HG02759 (cell line): ENCODE measurements around the gene DPYD.

Source experiments
- ATAC-seq: cut with Tn5 transposase; IDR thresholded peaks from one replicate; pipeline ENCODE4 v1.9.1; 2021; ENCODE audit warnings: mild to moderate bottlenecking, moderate library complexity; ENCODE audit not compliant: unreplicated experiment

DPYD gene

DNA sequence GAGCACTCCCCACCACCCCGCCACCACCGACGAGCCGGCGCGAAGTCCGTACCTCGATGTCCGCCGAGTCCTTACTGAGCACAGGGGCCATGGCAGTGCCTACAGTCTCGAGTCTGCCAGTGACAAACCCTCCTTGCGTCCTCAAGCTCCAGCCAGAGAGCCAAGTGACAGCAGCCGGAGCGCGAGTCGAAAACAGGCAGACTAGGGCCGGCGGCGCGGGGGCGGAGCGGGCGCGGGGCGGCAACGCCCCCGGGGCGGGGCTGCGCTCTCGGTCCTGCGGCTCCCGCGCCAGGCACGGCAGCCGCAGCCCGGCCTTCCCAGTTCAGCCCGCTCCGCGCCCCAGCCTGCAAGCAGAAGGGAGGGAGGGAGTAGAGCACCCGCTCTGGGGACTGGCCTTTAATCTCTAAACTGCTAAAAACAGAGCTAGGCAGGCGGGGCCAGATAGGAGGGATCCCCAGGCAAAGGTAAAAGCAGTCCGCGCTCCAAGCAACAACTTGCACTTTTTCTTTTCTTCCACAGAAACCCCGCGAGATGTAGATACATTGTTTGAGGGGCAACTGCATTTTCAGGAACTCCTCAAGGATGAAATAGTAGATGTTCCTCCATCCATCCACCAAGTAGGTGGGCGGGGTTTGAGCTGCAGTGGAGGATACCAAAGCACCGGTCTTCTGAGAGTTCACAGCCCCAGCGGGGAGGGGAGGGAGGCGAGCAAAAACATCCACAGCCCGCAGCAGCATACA, at the start of gene DPYD:
Gene DPYD, minus strand, starts transcription at position 203 of the 740 bp plus-strand sequence. Its CDS starts 112 bp downstream, at position 91.
- ATAC-seq: peak; percentile 93

DNA sequence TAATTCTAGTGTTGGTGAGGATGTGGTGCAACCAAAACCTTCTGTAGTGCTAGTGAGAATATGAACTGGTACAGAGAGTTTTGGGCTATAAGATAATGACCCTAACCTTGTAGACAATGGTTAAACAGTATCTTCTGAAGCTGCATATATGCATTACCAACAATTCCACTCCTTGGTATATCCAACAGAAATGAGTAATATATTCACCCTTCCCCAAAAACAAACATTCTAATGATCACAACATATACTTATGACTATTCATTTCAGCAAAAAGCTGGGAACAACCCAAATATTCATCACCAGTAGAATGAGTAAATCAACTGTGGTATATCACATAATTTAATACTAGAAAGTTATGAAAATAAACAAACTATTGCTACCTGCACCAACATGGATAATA, 39.6 kb upstream of the DPYD start:
- no peak for ATAC-seq

GRCh38 chr1:97947695-97948094, 26.9 kb upstream of the DPYD start:
- ATAC-seq: no peak

DNA sequence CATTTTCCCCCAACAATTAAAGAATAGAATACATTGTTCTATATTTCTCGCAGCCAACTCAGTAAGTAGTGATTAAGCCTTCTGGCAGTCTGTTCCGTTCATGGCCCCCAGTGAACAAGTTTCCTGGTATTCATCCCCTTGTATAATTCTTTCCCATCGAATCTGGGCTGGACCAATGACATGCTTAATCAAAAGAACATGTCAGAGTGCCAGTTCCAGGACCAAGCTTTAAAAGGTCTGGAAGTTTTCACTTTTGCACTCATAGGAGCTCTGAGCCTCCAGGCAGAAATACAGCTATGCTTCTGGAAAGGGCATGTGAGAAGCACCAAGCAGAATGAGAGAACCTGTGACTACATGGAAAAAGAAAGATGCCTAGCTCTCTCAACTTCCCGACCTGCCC, 22.5 kb upstream of the DPYD start:
- ATAC-seq: no peak

- no peak for ATAC-seq
These were observed 21.6 kb upstream of the DPYD start for GRCh38 chr1:97942161-97943123.

- no peak for ATAC-seq
These were observed 17.4 kb upstream of the DPYD start for GRCh38 chr1:97938285-97938642.

DNA sequence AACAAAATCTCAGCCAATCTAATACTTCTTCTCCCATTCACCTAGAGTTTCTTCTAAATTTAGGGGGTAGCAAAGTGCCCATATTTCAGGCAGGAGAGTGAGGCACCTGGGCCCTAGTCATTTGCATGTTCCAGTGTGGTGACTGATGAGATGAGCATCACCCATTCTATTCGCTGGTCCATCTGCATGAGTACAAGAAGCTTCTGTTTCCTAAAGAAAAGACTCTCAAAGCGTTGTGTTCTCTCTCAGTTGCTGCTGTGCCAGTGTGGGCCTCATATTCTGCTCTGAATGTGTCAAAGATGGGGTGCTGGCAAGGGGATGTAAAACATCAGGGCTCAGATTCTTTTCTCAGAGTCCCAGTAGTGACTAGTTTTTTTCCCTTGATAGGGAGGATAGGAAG, 16.1 kb upstream of the DPYD start:
- no peak for ATAC-seq

DNA sequence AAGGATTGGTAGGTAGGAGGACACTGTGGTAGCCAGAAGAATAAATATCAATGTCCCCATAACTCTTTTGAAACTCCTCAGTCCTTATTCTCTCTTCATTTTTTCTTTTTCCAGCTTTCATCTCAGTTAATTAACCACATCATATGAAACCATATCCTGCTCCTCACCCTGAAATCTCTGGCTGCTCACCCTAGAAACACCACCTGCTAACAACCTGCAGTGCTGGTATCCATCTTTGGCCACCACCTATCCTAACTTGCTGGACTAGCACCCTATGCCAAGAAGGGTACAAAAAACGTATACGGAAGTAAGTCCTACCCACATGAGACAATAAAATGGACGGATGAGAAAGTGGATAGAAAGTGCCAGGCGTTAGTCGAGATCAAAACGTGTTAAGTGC, 13.7 kb upstream of the DPYD start:
- no peak for ATAC-seq

GRCh38 chr1:97929874-97930851, 9.3 kb upstream of the DPYD start:
- ATAC-seq: no peak

- no peak for ATAC-seq
These were observed 5.3 kb upstream of the DPYD start for GRCh38 chr1:97926017-97926708.

GRCh38 chr1:97925151-97925550, 4.3 kb upstream of the DPYD start:
- ATAC-seq: no peak

DNA sequence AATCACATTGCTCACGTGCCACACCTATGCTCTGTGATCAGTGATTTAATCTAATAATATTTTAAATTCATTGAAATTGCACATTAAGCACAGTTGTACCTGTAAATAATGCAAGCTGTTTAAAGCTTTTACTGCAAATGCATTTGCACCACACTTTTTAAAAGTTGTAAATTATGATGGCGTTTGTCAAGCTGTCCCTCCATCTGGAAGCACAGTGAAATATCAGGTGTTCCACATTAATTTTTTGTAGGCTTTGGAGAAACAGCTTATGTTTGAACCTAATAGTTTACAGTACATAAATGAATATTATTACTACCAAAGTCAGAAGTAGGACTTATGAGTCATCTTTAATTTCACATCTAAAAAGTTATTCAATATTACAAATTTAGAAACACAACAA, 3.0 kb upstream of the DPYD start:
- no peak for ATAC-seq

DNA sequence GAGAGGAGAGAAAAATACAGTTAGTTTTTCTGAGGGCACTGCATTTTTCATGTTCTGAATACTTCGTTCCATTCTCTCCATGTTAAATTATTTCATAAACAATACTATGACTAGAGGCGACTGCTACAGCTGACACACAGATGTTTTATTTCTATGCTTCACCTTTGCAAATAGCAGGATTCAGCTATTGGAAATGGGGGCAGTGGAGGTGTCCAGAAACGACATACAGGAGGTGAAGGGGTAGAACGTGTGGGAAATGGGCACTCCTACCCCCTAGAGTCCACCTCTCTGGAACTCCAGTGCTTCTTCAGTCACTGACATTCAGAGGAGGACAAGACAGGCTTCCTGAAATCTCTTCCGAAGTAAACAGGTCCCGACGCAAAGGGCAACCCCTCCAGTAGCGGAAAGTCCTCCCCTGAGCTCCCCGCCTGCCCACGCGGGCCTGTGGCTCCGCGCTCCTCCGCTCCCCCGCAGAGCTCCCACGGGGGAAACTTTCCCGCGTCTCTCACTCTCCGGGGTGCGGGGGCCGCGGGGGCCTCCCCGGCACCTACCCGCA, 480 bp downstream of the DPYD start:
- peak; percentile 31 for ATAC-seq

DNA sequence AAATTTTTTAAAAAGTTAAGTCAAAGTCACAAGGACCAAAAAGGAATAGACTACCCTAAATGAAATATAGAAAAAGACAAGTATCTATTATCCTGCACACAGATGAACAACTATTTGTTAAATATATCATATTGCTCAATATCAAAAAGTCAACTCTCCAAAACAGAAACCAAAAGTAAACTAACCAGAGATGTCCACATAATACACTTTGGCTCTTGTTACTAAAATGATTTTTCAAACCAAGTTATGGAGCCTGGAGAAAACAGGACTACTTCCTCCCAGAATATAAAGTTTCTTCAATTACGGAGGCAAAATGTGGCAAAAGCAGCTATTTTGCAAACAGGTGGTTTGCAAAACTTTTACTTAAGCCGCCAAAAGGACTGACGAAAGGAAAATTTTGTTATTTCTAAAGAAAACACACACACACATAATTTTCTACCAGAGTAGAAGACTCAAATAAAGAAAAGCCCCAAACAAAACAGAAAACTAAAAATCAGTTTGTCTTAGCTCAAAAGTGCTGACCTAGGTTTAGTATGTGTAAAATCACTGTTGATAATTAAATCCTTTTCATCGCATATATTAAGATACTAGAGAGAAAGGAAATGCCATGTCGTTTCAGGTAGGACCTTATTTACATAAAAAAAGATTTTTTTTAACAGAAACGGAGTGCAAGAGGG, 1.1 kb downstream of the DPYD start:
- ATAC-seq: no peak

DNA sequence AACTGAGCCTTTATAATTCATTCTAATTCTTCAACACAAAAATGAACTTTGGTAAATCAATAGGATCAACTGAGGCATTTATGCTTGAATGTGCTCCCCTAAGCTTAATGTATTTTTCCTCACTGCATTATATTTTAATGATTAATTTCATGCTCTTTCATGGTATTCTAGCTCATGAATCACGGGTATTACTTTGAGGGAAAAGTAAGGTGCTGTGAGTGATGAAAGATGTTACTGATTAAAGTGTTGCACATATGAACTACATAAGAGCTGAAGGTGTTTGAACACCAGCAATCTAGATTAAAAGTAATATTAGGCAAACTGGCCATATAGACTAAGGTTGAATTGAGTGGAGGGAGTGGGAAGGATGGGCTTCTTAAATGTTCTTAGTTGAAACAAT, 1.9 kb downstream of the DPYD start:
- no peak for ATAC-seq

DNA sequence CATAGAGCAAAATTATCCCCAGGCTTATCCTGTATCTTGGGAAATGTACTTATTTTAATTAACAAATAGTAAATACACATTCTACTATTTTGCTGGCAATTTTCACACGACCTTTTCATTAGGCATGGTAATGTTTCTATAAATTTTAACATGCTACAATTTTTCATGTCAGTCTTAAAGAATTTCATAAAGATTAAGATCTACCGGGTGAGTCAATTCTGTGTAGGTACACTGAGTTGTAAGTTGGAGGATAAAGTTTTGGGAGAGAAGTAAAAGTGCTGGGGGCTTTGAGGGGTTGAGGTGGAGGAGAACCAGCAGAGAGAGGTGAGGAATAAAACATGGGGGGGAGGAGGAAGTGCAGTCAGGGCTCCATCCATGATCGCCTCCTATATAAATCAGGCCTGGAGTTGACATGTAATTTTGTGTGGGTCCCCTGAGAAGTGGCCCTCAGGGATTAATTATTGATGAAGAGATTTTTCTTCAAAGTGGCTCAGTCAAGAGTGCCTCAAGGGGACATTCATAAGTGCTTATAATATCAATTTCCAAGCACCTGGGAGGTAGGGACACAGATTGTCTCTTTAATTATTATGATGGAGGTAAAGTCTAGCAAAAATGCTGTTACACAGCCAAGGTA, 7.2 kb downstream of the DPYD start:
- no peak for ATAC-seq

GRCh38 chr1:97911266-97912215, 9.3 kb downstream of the DPYD start:
- ATAC-seq: no peak

DNA sequence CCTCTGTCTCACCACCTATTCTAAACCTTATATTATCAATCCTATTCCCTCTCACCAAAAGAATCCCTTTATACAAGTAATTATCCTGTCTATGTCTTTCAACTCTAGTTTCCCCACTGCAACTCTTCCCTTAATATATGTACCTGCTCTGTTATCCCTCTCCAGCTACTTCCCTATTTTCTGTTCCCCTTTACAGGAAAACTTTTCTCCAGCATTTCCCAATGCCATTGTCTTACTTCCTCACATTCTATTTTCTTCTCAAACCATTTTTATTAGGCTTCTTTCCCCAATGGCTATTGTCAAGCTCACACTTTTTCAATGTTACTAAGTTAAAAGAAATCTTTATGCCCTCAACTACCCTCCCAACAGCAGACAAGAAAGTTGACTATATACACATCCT, 11.6 kb downstream of the DPYD start:
- no peak for ATAC-seq
